Epithelial cell of esophagus (primary cell): Measurements from ENCODE around the gene SLC9A8.
A peak's percentile ranks its signal among the peaks of the same experiment; 100 is the strongest.

Source experiments
- DNase-seq: peaks from one replicate; pipeline ENCODE4 v3.0.0; 2010; ENCODE audit warnings: low read depth
- H3K4me3 ChIP-seq: 2 replicates; pipeline ENCODE4 v1.5.1; 2011; ENCODE audit warnings: mild to moderate bottlenecking, low read length, control low read depth
- TF ChIP-seq, protein P1 (sequence below): IDR thresholded peaks from 2 replicates; pipeline ENCODE4 v1.5.1; 2011; ENCODE audit warnings: low read depth, mild to moderate bottlenecking, low read length, control low read depth, inconsistent platforms; ENCODE audit not compliant: insufficient read depth; ENCODE audit errors: missing control alignments

The SLC9A8 gene

DNA sequence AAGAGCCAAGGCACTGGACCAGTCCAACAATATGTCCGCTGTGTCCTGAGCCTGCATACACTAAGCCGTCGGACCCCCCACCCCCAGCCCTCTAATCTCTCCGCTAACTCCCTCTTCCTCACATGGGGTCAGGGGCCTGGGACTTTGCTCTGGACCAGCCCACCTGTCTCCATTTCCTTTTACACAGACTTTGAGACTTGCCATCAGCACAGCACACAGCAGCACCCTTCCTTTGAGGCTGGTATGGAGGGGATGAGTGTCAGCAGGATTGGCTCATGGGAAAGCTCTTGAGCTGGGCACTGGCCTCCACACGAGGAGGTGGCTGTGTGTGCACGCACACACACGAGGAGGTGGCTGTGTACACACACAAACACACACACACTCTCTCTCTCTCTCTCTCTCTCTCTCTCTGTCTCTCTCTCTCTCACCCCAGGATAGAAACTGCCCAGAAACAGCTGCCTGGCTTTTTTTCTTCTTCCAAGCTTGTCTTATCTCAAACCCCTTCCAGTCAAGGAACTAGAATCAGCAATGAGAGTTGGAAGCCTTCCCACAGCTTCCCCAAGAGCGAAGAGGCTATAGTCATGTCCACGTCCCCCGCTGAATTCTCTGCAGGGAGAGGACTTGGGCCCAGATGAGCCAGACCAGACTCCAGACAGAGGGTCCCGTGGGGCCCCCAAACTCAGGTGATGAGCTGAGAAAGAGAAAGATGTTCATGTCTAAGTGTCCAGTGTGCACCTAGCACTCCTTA lies 18.6 kb downstream of the SLC9A8 start:
- TF ChIP-seq, protein P1, sequence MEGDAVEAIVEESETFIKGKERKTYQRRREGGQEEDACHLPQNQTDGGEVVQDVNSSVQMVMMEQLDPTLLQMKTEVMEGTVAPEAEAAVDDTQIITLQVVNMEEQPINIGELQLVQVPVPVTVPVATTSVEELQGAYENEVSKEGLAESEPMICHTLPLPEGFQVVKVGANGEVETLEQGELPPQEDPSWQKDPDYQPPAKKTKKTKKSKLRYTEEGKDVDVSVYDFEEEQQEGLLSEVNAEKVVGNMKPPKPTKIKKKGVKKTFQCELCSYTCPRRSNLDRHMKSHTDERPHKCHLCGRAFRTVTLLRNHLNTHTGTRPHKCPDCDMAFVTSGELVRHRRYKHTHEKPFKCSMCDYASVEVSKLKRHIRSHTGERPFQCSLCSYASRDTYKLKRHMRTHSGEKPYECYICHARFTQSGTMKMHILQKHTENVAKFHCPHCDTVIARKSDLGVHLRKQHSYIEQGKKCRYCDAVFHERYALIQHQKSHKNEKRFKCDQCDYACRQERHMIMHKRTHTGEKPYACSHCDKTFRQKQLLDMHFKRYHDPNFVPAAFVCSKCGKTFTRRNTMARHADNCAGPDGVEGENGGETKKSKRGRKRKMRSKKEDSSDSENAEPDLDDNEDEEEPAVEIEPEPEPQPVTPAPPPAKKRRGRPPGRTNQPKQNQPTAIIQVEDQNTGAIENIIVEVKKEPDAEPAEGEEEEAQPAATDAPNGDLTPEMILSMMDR: no peak
- H3K4me3 ChIP-seq: no peak overlapping the region
- no peak for DNase-seq

DNA sequence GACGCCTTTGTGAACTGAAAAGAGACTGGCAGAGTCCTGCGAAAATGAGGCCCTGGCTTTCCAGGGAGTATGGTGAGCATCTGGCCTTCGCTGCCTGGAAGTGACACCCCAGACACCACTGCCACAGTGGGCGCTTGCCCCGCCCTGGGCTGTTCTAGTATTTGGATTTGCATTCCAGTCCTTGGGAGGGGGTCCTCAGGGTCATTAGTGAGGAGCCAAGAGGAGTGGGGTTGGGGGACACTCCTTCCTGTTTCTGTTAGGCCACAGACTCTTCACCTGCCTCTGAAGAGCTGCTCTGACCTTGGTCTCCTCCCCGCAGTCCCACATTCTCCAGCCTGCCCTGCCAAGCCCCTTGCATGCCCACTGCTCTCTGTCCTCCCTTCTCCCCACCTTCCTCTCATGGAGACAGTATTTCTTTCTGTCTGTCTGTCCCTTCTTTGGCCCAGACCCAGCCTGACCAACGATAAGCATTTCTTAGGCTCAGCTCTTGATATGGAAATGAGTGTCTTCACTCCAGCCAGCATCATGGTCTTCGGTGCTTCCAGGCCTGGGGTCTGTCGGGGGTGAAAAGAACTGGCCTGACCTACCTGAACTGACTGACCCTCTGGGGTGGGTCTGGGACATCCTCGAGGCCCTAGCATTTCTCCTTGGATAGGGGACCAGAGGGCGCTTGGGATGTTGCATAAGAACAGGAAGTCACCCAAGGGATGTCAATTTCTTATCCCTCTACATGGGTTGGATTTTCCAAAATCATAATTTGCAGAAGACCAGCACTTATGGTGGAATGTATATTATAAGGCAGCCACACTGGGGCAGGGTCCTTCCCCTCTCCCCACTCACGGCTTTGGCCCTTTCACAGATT lies 19.4 kb downstream of the SLC9A8 start:
- TF ChIP-seq, protein P1: no peak
- no peak overlapping the region for H3K4me3 ChIP-seq
- DNase-seq: no peak

DNA sequence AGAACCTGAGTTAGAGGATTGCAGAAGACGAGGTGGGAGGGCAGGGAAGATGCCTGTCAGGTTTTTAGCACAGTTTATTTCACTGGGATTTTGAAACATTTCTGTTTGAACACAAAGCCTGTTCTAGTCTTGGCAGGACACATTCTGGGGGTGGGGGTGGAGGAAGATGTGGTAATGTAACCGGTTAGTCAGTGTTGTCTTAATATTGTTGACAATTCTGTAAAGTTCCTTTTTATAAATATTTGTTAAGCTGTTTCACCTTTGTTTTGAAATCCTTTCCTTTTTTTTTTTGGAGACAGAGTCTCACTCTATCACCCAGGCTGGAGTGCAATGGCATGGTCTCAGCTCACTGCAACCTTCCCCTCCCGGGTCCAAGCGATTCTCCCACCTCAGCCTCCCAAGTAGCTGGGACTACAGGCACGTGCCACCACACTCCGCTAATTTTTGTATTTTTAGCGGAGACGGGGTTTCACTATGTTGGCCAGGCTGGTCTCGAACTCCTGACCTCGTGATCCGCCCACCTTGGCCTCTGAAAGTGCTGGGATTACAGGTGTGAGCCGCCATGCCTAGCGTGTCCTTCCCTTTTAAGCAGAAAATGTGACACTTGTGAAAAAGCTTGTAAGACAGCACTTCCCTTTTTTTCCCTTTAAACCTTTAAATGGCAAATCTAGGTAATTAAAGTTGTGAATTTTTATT lies 20.2 kb downstream of the SLC9A8 start:
- TF ChIP-seq, protein P1: no peak
- H3K4me3 ChIP-seq: no peak overlapping the region
- peak; percentile 89 for DNase-seq

DNA sequence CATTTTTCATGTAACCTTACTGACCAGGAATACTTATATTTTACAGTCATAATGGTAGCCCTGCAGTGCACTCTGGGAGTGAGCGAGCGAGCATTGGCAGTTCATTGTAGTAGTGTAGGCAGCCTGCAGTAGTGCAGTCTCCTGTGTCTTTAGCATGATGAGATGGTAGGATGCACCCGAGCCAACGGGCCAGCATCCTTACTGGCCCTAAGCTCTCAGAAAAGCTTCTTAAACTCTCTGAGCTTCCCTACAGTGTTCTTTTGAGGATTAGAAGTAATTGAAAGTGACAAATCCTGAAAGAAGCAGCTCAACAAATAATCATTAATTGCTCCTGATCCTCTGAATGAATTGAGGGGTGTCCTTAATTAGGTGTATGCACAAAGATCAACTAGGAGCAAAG lies 20.9 kb downstream of the SLC9A8 start:
- TF ChIP-seq, protein P1: no peak
- no peak overlapping the region for H3K4me3 ChIP-seq
- no peak for DNase-seq

DNA sequence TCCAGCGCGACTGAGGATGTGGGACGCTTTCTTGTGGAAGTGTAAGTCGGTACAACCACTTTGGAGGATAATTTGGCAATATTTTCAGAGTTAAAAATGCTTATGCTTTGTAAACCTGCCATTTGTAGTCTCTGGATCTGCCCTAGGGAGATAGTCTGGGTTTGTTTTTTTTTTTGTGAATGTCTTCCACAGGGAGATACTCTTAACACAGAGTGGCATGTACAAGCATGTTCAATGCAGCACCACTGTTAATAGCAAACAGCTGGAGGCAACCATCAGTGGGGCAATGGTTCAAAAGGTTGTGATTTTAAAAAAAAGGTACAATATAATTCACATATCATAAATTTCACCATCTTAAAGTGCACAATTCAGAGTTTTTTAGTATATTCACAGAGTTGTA lies 22.4 kb downstream of the SLC9A8 start:
- H3K4me3 ChIP-seq: no peak overlapping the region
- peak; percentile 78 for DNase-seq
- TF ChIP-seq, protein P1: no peak

DNA sequence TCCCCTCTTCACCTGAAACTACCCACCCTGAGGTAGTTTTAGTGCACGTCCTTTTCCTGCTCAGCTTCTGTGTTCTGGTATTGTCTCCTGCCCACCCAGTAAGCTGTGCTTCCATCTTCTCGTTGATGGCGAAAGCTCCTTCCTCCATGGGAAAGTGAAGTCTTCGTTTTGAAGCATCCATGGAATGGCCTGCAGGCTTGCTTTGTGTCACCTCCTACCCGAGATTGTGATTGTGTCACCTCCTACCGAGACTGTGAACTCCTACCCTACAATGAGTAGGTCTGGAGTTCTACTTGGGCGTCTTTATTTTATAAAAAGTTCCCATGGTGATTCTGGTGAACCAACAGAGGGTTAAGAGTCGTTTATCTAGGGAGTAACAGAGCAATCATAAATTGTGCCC lies 25.9 kb downstream of the SLC9A8 start:
- no peak overlapping the region for H3K4me3 ChIP-seq
- TF ChIP-seq, protein P1: no peak
- no peak for DNase-seq
